Muscle of back (tissue), 11 donors: Measurements from ENCODE around the gene OBSCN. TPM values are rescaled to one million over a fixed set of nuclear protein-coding genes. Genes with fewer than 3 reads are reported as not detected.

Experiments used
- DNase-seq, 3 donors: peaks; one replicate each; pipeline versions ENCODE4 v3.0.0 to v3.0.0-alpha.2; 2013
- polyA plus RNA-seq, 10 donors: library from polyadenylated mRNA; unstranded; fragments of 120-200 nt; gene quantifications; one replicate each; pipeline ENCODE4 v1.2.1, GENCODE V29; 2013; ENCODE audit not compliant: insufficient read length in 10 of 10

Gene OBSCN
- polyA plus RNA-seq, 10 donors = 179 to 336 (median 279) TPM

DNA sequence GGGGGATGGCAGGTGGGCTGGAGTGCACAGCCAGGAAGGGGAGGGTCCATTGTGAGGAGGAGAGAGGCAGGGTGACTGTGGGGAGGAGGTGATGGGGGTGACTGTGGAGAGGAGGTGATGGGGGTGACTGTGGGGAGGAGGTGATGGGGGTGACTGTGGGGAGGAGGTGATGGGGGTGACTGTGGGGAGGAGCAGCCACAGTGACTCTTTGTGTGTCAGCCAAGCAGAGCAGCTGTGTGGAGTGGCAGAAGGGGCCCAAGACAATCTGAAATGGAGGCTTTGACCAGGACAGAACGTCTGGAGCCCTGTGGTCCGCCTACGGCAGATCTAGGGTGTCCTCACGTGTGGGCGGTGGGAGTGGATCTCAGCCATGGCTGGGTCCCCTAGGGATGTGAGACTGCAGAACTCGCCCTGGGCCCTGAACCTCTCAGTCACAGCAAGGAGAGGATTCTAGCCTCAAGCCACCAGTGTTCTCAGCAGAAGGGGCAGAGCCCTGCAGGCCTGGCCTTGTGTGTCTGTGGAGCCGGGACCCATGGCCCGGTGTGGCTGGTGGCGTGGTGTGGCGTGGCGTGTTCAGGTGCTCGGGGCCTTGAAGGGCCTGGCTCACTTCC, 81.5 kb downstream of the OBSCN start:
- no peak for DNase-seq

DNA sequence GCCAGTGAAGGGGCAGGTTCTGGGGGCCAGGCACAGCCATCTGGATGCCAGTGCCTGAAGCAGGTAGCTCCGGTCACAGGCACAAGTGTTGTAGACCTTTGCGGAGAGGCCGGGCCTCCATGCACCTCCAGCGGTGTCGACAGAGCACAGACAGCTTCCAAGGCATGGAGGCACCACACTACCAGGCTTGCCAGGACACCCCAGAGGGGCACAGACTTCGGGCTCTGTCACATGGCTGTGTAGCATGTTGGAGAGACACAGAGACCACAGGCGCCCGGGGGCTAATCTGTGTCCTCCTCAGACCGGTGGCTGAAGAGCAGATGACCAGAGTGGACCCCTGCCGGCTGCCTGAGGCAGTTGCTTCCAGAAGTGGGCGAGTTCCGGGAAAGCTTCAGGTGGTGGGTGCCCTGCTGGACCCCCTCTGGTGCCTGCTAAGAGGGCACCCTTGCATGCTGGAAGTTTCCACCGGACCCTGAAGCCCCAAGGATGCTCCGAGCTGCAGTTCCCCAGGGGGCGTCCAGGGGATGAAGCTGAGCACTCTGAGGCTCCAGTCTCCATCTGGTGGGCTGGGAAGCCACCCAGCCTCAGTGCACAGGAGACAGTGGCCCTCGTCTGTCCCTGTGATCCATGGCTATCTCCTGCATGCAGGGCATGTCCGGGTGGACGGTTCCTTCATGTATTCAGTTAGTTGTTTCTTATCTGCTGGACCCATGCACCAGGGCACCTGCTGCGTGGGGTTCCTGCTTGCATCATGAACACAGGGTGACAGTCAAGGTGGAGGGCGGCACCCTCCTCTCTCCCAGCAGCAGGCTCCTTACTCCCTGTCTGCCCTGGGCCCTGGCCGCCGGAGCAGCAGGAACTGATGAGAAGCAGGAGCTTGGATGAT, 82.4 kb downstream of the OBSCN start:
- DNase-seq = no peak

DNA sequence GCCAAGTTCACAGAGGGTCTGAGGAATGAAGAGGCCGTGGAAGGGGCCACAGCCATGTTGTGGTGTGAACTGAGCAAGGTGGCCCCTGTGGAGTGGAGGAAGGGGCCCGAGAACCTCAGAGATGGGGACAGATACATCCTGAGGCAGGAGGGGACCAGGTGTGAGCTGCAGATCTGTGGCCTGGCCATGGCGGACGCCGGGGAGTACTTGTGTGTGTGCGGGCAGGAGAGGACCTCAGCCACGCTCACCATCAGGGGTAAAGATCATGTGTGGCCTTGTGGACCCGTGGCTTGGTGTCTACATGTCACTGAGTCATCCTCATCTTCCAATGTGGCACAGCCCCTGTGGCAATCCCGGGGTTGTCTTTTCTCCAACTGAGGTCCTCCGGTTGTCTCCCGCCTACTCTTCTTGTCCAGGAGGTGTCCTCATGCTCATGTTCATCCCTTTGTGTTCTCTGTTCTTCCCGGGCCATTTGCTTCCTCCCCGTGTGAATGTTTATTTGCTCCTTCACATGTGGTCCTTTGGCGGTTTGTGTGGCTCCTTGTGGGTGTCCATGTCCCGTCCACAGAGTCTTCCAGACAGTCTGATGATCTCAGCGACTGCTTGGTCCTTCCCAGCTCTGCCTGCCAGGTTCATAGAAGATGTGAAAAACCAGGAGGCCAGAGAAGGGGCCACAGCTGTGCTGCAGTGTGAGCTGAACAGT, 84.2 kb downstream of the OBSCN start:
- DNase-seq = no peak

DNA sequence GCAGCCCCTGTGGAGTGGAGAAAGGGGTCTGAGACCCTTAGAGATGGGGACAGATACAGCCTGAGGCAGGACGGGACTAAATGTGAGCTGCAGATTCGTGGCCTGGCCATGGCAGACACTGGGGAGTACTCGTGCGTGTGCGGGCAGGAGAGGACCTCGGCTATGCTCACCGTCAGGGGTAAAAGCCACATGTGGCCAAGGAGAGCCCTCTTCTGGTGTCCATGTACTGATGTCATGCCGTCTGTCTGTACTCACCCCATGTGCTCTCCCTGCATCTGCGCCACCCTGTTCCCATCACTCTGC, 84.7 kb downstream of the OBSCN start:
- DNase-seq = no peak

DNA sequence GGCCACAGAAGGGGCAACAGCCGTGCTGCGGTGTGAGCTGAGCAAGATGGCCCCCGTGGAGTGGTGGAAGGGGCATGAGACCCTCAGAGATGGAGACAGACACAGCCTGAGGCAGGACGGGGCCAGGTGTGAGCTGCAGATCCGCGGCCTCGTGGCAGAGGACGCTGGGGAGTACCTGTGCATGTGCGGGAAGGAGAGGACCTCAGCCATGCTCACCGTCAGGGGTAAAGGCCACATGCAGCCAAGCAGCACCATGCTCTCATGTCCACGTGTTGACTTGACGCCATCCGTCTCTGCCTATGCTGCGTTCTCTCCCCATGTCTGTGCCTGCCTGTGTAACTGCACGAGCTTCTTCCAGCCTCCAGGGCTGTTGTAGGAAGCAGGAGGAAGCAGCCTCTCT, 85.5 kb downstream of the OBSCN start:
- no peak for DNase-seq

DNA sequence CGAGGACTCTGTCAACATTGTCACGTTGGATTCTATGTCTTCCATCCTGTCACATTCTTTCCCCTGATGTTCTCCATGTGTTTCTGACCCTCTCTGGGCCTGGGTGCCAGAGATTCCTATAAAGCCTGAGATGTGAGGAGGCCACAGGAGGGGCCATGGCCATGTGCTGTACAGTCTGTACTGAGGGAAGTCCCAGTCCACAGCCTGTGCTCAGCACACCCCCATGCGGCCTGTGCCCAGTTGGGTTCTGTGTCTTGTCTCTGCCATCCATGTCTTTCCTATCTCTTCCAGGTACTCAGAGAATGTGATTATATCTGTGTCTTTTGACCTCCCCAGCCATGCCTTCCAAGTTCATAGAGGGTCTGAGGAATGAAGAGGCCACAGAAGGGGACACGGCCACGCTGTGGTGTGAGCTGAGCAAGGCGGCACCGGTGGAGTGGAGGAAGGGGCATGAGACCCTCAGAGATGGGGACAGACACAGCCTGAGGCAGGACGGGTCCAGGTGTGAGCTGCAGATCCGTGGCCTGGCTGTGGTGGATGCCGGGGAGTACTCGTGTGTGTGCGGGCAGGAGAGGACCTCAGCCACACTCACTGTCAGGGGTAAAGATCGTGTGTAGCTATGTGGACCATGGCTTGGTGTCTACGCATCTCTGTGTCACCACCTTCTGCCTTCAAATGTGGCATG, 86.1 kb downstream of the OBSCN start:
- no peak for DNase-seq

DNA sequence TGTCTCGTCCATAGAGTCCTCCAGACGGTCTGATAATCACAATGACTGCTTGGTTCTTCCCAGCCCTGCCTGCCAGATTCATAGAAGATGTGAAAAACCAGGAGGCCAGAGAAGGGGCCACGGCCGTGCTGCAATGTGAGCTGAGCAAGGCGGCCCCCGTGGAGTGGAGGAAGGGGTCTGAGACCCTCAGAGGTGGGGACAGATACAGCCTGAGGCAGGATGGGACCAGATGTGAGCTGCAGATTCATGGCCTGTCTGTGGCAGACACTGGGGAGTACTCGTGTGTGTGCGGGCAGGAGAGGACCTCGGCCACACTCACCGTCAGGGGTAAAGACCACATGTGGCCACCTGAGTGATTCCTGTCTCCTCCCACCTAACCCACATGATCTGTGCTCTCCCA, 86.9 kb downstream of the OBSCN start:
- no peak for DNase-seq

DNA sequence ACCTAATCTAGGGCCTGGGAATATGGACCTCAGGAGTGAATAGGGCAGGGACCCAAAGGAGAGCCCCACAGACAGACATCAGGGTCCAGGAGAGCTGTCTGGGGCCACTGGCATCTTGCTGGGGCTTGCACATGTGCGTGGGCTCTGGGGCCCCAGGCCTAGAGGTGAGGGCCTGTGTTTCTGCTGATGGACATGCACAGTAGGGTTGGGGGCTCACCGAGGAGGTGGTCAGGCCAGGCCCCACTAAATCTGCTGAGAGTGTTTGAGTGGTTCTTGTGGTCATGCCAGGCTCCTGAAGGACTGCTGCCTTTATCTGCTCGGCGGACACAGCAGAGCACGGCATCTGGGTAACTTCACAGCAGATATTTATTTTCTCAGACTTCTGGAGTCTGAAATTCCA, 87.4 kb downstream of the OBSCN start:
- no peak for DNase-seq

DNA sequence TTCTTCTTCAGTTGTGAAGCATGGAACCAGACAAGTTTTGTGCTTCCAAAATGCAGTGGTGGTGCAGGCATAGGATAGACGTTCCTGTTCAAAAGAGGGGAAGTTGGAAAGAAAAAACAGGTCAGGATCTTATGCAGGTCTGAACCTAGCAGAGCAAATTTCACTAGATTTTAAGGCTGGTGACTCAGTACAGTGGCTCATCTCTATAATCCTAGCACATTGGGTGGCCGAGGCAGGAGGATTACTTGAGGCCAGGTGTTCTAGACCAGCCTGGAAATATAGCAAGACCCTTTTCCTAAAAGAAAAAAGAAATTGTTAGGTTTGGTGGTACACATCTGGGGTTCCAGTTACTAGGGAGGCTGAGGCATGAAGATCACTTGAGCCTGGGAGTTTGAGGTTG, 88.1 kb downstream of the OBSCN start:
- no peak for DNase-seq

DNA sequence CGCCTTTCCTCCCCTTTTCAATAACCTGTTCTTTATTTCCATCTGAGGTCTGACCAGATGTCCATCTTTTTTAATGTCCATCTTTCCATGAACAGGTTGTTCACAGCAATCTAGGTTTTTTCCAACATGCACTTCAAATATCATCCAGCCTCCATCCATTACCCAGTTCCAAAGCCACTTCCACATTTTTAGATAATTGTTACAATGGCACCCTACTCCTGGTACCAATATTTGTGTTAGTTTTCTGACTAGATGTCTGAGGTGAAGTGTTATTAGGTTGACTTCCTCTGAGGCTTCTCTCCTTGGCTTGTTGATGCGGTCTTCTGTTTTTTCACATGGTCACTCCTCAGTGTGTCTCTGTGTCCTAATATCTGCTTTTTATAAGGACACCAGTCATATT, 89.4 kb downstream of the OBSCN start:
- no peak for DNase-seq

DNA sequence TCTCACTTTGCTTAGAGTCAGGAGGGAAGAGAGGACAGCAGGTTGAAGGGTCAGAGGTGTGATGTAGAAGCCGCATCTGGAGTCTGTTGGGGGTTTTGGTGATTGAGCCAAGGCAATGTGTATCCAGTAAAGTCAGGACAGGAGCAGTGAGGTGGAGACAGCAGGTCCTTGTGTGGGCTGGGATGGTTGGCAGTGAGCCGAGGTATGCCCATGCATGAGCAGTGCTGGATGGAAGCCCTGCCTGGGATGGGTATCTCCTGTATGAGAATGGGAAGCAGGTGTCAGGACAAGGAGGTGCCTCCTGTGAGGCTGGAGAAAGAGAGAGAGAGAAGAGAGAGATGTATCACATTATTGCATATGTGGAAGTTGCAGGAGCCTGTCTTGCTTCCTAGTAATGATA, 90.0 kb downstream of the OBSCN start:
- DNase-seq = no peak

DNA sequence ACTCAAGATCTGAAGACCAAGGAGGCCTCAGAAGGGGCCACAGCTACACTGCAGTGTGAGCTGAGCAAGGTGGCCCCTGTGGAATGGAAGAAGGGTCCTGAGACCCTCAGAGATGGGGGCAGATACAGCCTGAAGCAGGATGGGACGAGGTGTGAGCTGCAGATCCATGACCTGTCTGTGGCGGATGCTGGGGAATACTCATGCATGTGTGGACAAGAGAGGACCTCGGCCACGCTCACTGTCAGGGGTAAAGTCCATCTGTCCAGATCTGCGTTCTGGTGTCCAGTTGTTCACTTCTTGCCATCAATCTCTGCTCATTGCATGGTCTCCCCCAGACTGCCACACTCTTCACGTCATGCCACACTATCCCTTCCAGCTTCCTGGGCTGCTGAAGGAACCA, 90.6 kb downstream of the OBSCN start:
- DNase-seq = no peak

DNA sequence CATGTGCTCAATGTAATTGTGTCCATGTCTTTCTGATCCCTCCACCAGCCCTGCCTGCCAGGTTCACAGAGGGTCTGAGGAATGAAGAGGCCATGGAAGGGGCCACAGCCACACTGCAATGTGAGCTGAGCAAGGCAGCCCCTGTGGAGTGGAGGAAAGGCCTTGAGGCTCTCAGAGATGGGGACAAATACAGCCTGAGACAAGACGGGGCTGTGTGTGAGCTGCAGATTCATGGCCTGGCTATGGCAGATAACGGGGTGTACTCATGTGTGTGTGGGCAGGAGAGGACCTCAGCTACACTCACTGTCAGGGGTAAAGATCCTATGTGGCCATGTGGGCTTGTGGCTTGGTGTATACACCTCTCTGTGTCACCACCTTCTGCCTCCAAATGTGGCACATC, 91.4 kb downstream of the OBSCN start:
- DNase-seq = no peak

DNA sequence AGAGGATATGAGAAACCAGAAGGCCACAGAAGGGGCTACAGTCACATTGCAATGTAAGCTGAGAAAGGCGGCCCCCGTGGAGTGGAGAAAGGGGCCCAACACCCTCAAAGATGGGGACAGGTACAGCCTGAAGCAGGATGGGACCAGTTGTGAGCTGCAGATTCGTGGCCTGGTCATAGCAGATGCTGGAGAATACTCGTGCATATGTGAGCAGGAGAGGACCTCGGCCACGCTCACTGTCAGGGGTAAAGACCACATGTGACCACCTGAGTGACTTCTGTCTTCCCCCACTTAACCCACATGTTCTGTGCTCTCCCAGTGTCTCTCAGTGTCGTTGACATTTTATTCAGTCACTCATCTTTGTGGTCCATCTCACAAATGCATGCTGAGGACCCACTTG, 92.1 kb downstream of the OBSCN start:
- no peak for DNase-seq

DNA sequence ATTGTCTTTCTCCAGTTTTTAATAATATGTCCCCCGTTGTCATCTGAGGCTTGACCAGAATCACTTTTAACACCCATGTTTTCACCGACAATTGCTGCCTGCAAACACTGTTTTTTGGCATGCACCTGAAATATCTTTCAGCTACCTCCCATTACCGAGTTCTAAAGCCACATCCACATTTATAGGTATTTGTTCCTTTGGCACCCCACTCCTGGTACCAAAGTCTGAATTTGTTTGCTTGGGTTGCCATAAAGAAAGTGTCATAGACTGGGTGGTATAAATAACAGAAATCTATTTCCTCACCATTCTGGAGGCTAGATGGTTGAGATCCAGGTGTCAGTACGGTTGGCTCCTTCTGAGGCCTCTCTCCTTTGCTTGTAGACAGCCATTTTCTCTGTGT, 94.2 kb downstream of the OBSCN start:
- no peak for DNase-seq

DNA sequence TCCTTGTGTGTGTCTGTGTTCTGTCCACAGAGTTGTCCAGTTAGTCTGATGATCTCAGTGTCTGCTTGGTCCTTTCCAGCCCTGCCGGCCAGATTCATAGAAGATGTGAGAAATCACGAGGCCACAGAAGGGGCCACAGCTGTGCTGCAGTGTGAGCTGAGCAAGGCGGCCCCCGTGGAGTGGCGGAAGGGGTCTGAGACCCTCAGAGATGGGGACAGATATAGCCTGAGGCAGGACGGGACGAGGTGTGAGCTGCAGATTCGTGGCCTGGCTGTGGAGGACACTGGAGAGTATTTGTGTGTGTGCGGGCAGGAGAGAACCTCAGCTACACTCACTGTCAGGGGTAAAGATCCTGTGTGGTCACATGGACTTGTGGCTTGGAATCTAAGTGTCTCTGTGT, 95.8 kb downstream of the OBSCN start:
- no peak for DNase-seq

DNA sequence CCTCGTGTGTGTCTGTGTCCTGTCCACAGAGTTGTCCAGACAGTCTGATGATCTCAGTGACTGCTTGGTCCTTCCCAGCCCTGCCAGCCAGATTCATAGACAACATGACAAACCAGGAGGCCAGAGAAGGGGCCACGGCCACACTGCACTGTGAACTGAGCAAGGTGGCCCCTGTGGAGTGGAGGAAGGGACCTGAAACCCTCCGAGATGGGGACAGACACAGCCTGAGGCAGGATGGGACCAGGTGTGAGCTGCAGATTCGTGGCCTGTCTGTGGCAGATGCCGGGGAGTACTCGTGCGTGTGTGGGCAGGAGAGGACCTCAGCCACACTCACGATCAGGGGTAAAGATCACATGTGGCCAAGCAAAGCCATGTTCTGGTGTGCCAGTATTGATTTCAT, 96.4 kb downstream of the OBSCN start:
- DNase-seq = no peak

DNA sequence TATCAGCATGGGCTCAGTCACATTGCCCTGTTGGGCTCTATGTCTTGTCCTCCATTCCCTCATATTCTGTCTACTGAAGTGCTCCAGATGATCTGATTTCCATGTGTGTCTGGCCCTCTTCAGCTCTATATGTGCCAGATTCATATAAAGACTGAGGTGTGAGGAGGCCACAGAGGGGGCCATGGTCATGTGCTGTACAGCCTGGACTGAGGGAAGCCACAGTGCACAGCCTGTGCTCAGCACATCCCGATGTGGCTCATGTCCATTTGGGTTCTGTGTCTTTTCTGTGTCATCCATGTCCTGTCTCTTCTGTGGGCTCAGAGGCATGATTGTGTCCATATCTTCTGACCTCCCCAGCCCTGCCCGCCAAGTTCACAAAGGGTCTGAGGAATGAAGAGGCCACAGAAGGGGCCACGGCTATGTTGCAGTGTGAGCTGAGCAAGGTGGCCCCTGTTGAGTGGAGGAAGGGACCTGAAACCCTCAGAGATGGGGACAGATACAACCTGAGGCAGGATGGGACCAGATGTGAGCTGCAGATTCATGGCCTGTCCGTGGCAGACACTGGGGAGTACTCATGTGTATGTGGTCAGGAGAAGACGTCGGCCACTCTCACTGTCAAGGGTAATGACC, 97.0 kb downstream of the OBSCN start:
- no peak for DNase-seq

DNA sequence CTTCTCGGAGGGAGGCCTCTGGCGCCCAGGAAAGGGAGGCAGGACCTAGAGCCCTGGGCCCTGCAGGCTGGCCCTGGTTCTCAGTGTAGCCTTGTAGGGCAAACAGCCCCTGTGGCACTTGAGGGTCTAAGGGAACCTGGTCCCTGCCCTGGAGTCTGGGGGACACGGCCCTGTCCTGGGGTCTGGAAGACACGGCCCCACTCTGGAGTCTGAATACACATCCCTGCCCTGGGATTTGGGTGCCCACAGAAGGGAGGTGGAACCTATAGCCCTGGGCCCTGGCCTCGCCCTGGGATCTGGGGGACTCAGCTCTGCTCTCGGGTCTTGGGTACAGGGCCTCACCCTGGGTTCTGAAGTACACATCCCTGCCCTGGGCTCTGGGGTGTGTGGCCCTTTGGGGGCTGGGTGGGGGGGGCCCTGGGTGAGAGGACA, 97.9 kb downstream of the OBSCN start:
- no peak for DNase-seq

DNA sequence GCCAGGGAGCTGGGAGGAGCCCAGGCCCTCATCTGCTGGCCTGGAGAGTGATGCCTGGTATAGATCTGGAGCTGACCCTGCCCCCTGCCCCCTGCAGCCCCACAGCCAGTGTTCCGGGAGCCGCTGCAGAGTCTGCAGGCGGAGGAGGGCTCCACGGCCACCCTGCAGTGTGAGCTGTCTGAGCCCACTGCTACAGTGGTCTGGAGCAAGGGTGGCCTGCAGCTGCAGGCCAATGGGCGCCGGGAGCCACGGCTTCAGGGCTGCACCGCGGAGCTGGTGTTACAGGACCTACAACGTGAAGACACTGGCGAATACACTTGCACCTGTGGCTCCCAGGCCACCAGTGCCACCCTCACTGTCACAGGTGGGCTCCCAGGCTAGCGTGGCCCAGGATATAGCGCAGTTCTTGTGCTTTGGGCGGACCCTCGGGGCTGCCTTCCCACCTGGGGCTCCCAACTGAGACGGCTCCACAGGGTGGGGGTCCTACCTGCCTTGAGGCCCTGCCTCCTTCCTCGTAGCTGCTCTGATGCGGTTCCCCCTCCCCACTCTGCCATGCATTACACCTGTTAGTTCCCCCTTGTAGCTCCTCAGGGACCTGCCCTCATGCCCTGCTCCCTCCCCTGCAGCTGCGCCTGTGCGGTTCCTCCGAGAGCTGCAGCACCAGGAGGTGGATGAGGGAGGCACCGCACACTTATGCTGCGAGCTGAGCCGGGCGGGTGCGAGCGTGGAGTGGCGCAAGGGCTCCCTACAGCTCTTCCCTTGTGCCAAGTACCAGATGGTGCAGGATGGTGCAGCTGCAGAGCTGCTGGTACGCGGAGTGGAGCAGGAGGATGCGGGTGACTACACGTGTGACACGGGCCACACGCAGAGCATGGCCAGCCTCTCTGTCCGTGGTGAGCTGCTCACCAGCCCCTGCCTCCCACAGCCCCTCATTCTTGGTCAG, 98.7 kb downstream of the OBSCN start:
- no peak for DNase-seq
